ENCODE measurements around the gene RANBP10. TPM values are rescaled to one million over a fixed set of nuclear protein-coding genes. Genes with fewer than 3 reads are reported as not detected.

The RANBP10 gene
- total and polyA plus RNA-seq, 2 of the 8 experiments (the other 6 are each of a cell fraction or from before 2014, with no cell fraction given), result 14.2 to 16.8 TPM

GRCh38 chr16:67748834-67749233 is 57.5 kb downstream of the RANBP10 start:
- Histone ChIP-seq H2BK12ac (ENCODE audit: low read depth, low read length) (0 out of 2 replicates have a peak overlapping the region, but pooled peaks have one; percentile 50), H3K4ac (replicated peaks; ENCODE audit: insufficient read length, low read depth, low read length) (no peak overlapping the region), H2AFZ (ENCODE audit: low read length) (no peak overlapping the region), H3K79me1 (ENCODE audit: low read depth, low read length) (no peaks in the 10 kb centered on the region), H4K8ac (ENCODE audit: extremely low read depth, insufficient read depth, low read length) (no peak overlapping the region), H3K27me3 (replicated peaks in 1 of 4; ENCODE audit: control insufficient read depth in 3 of 4, extremely low read depth in 1 of 4, insufficient read depth in 3 of 4, low read length in 3 of 4) (no peaks in the 10 kb centered on the region), H4K5ac (ENCODE audit: insufficient read length, low read depth, low read length) (no peak overlapping the region), H3K36me3 (ENCODE audit: control insufficient read depth in 2 of 4, insufficient read depth in 4 of 4, low read length in 3 of 4) (peaks cover 0 to 4% (median 0%) of the 10 kb centered on the region in 4 experiments; a peak in 2 of 8 replicates), H3K23ac (ENCODE audit: insufficient read length) (no peak overlapping the region), H3K4me2 (ENCODE audit: insufficient read depth in 1 of 2, low read depth in 2 of 2, low read length in 2 of 2) (no peak overlapping the region), H3K4me3 (ENCODE audit: extremely low read depth in 1 of 4, insufficient read depth in 2 of 4, low read depth in 3 of 4, low read length in 4 of 4) (no peak overlapping the region), H3K23me2 (ENCODE audit: low read depth, low read length) (no peaks in the 10 kb centered on the region), H4K20me1 (replicated peaks in 1 of 2; ENCODE audit: control insufficient read depth in 1 of 2, insufficient read depth in 2 of 2, low read length in 2 of 2) (peaks cover 0 to 6% of the 10 kb centered on the region in 2 experiments), H2BK20ac (ENCODE audit: low read length) (no peak overlapping the region), H4K91ac (replicated peaks; ENCODE audit: insufficient read length, low read length) (no peak overlapping the region), H3K18ac (ENCODE audit: extremely low read depth, low read length) (no peak overlapping the region), H3K56ac (replicated peaks; ENCODE audit: insufficient read length, low read depth, low read length) (no peak overlapping the region), H3K14ac (ENCODE audit: insufficient read length) (no peak overlapping the region), H2BK5ac (ENCODE audit: low read depth, low read length) (0 out of 2 replicates have a peak overlapping the region, but pooled peaks have one; percentile 56), H2BK15ac (ENCODE audit: low read length) (peak overlapping the region; percentile 29; the same call in 1 of the 2 replicates), H3K4me1 (replicated peaks in 1 of 4; ENCODE audit: control insufficient read depth in 3 of 4, insufficient read depth in 4 of 4, low read length in 3 of 4) (no peaks in the 10 kb centered on the region), H2AK5ac (ENCODE audit: low read depth, low read length) (peak overlapping the region; percentile 15; the same call in 1 of the 2 replicates), H3K9ac (replicated peaks in 1 of 4; ENCODE audit: extremely low read depth in 1 of 4, low read depth in 3 of 4, low read length in 3 of 4) (no peak overlapping the region), H3K9me3 (ENCODE audit: insufficient read depth in 2 of 2, low read depth in 1 of 2, low read length in 1 of 2) (no peaks in the 10 kb centered on the region), H2BK120ac (replicated peaks; ENCODE audit: low read depth, low read length) (no peak overlapping the region), H3K79me2 (ENCODE audit: control insufficient read depth in 1 of 2, insufficient read depth in 2 of 2, low read length in 2 of 2) (no peaks in the 10 kb centered on the region), H3K27ac (ENCODE audit: low read depth, low read length) (no peak overlapping the region)
- WGBS, 2 experiments (ENCODE audit: extremely low coverage in 1 of 2, insufficient coverage in 1 of 2, insufficient read length in 1 of 2, insufficient replicate concordance in 2 of 2, low coverage in 1 of 2, low lambda C conversion rate in 2 of 2, missing lambda C conversion rate in 1 of 2), result 91% methylated on average over 3 of the region's 3 CpGs; no CpG with 5 or more reads in 1 of the 2 experiments
- POLR2A ChIA-PET (ENCODE audit: partially characterized antibody), result interaction anchor here (1.1 to 1.8 kb wide), 4 partner anchors 9 to 200 kb away, joined by 3 to 5 read pairs (median 3); partner anchors contain the start of gene GFOD2
- DNase-seq (ENCODE audit: low read depth in 1 of 2, low spot score in 2 of 2), result no peak
- TF ChIP-seq NRF1 (IDR thresholded peaks at IDR 0.05; ENCODE audit: low read depth, low read length) (no peak), GABPA (IDR thresholded peaks at IDR 0.05; ENCODE audit: borderline replicate concordance, insufficient read depth, low read length) (no peak), POU5F1 (IDR thresholded peaks at IDR 0.05; ENCODE audit: low read depth, low read length) (no peak), RFX5 (IDR thresholded peaks at IDR 0.05; ENCODE audit: borderline replicate concordance, low read depth, low read length) (no peak), CHD2 (IDR thresholded peaks at IDR 0.05; ENCODE audit: low read length) (no peak), FOSL1 (IDR thresholded peaks at IDR 0.05; ENCODE audit: insufficient read depth, low read depth, low read length) (no peak)
- CTCF ChIA-PET (ENCODE audit: partially characterized antibody), result interaction anchor here (0.6 to 1.8 kb wide), 3 partner anchors 18 to 85 kb away, joined by 3 to 4 read pairs (median 3); no protein-coding TSS in a partner anchor
- FAIRE-seq, result no peak
